LHCN-M2 (cell line): ENCODE results near the gene PLEKHA1. TPM values are rescaled to one million over a fixed set of nuclear protein-coding genes. Genes with fewer than 3 reads are reported as not detected.

ENCODE experiments used
- DNase-seq: peaks from one replicate; pipeline ENCODE4 v3.0.0-alpha.2; 2012; ENCODE audit warnings: low read depth
- total RNA-seq: library from RNA; depleted of rRNA; stranded (reverse); fragments of >200 nt; gene quantifications from 2 replicates; pipeline ENCODE4 v1.2.3, GENCODE V29; 2014

PLEKHA1 gene
- total RNA-seq, 1 experiment from 2014 or later: 17.3 TPM

- DNase-seq: no peak
These were observed 46.6 kb downstream of the PLEKHA1 start for GRCh38 chr10:122421054-122421625.

GRCh38 chr10:122421742-122422141, 47.2 kb downstream of the PLEKHA1 start:
- DNase-seq: no peak

DNA sequence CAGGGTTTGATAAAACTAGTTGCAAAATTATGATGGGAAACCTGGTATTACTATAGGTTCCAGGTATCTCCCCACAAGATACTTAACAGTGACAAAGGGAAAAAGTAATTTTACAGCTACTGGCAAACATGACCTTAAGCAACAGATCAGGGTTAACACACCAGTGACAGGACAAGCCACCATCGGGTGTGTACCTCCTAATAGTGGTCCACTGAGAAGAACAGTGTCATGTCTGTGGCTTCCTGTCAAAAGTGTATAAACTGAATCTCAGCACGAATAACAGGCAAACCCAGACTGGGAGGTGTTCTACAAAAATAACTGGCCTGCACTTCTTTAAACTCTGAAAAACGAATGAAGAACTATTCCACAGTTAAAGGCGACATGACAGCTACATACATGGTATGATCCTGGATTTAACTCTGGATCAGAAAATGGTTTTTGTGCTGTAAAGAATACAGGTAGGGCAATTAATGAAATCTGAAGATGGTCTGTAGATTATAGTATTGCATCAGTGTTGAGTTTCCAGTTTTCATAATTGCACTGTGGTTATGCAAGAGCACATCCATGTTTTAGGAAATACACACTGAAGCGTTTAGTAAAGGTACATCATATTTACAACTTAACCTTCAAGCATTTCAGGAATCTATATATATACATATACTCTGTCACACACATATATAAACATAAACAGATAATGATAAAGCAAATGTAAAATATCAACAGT, 47.9 kb downstream of the PLEKHA1 start:
- DNase-seq: no peak

DNA sequence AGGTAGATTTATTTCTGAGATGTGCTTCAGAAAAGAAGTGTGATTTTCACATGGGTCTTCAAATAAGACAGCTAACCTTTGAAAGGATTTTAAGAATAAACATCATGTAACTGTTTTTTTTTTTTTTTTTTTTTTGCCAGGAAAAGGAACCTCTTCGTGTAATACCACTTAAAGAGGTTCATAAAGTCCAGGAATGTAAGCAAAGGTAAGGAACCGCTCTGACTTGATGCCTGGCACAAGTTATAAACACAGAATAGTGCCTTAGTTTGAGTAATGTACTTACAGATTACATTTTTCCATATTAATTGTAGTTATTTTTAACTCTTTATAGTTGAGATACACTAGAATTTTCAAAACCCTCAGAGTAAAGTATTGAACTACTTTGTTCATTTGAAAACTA, 49.6 kb downstream of the PLEKHA1 start:
- DNase-seq: no peak

- no peak for DNase-seq
These were observed 52.3 kb downstream of the PLEKHA1 start for GRCh38 chr10:122426829-122427228.

- no peak for DNase-seq
These were observed 52.8 kb downstream of the PLEKHA1 start for GRCh38 chr10:122427280-122427679.

- DNase-seq: peak; percentile 47
These were observed 60.8 kb downstream of the PLEKHA1 start for GRCh38 chr10:122435212-122435827.

DNA sequence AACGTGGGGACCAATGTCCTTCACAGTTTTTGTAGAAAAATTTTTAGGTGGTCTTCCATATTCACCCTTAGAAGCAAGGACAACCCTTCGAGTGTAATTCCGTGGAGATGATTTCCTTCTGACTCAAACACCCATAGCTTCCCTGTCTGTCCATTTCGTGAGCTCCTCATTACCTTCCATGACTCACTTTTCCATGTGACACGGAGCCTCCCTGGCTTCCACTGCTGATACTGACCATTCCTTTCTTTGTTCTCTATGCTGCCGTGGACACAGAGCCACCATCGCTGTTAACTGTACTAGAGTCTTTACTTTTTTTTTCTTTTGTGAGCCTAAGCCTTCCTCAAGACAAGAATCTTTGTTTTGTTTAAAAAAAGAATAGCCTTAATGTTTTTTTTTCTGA, 67.5 kb downstream of the PLEKHA1 start:
- peak; percentile 67 for DNase-seq

- peak; percentile 5 for DNase-seq
These were observed 71.0 kb downstream of the PLEKHA1 start for GRCh38 chr10:122445469-122445868.

GRCh38 chr10:122445904-122446303, 71.4 kb downstream of the PLEKHA1 start:
- DNase-seq: peak; percentile 58

DNA sequence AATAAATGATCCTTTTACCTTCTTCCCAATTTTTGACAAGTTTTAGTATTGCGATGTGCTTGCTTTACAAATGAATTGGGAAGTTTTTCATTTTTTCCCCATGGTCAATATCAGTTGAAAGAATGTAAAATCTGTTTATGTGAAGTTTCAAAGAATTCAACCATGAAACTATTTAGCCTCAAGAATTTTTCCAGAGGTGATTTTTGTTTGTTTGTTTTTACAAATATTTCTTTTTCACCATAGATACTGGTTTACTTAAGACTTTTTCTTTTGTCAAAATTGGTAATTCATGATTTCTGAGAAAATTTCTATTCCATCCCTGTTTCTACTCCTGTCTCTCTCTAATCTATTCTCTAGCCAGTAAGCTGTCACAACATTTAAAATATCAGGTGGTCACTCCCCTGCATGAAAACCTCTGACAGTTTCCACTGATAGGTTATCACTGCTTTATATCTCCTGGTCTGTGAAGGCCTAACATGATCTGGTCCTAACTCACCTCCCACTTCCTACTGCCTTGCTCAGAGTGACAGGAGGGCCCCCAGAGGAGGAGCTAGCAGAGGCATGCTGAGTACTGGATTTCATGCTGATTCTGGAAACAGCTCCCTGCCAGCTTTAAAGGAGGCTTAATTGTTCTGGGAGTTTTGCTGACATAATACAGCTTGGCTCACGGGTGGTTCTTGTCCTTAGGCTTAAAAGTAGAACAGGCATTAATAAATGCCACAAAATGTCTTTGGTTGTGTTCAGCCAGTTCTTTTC, 72.3 kb downstream of the PLEKHA1 start:
- peak; percentile 8 for DNase-seq

- no peak for DNase-seq
These were observed 74.1 kb downstream of the PLEKHA1 start for GRCh38 chr10:122448600-122448999.

- DNase-seq: no peak
These were observed 74.6 kb downstream of the PLEKHA1 start for GRCh38 chr10:122449153-122449552.

GRCh38 chr10:122450353-122450990, 76.0 kb downstream of the PLEKHA1 start:
- no peak for DNase-seq

DNA sequence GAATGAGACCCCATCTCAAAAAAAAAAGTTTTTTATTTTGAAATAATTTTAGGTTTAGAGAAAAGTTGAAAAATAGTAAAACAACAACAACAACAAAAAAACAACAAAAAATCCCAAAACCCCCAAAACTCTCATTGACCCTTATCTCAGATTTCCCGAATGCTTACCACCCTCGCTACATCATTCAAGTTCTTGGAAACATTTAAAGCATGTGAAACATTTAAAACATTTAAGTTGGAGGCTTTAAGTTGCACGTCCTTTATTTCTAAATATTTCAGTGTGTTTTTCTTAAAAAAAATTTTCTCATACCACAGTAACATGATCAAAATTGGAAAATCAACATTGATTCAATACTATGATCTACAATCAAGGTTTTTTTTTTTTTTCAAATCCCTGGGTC, 79.6 kb downstream of the PLEKHA1 start:
- no peak for DNase-seq

- DNase-seq: no peak
These were observed 80.1 kb downstream of the PLEKHA1 start, which contains the start of gene ARMS2 for GRCh38 chr10:122454603-122455080. ARMS2 (plus strand) TSS chr10:122454653; CDS start chr10:122454728, 75 bp downstream.

DNA sequence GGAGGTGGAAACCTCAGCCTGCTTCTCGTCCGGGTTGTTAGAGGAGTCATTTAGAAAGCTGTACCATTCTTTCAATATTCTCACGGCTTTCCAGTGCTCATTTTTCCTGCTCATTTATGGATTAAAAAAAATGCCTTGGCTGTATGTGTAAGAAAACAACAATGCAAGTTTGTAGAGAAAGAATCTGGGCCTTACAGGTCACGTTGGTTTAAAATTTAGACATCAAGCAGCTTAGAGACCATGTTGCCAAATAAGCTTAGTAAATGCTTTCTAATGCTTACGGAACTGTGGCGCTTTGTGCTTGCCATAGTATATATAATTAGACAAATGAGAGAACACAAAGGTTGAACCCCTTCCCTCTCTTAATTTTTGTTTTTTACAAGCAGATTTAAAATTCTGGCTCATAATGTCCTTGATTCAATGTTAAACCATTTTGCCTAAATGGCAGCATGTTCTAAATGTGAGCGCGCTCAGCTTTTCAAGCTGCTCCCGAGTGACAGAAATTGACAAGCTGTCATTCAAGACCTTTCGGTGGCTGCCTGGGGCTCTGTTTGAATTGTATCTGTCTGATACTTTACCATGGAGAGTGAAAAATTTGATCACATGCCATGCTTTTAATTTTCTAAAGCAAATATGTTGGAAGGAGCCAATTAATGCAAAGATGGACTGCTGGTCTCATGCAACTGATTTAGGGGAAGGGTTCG, 81.0 kb downstream of the PLEKHA1 start:
- no peak for DNase-seq

GRCh38 chr10:122457934-122458333, 83.4 kb downstream of the PLEKHA1 start:
- DNase-seq: no peak

DNA sequence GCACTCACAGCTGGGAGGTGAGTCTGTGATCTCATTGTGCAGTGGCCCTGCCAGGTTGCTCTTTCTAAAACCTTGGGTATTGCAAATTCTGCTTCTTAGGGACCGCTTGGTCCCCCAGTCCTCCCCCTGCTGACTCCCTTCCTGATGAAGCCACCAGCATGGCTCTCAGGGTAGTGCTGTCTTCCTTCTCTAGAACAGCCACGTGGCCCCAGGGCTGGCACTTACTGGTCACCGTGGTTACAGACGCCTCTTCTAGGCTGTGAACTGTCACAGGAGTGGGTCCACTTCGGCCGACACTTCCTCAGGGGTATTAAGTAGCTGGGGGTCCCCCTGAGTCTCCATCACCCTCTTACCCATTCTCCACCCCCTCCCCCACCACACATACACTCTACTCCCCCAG, 84.2 kb downstream of the PLEKHA1 start:
- DNase-seq: no peak

- DNase-seq: peak; percentile 72
These were observed 85.2 kb downstream of the PLEKHA1 start for GRCh38 chr10:122459561-122460273.
